ENCODE data around the gene CD55. TPM values are rescaled to one million over a fixed set of nuclear protein-coding genes. Genes with fewer than 3 reads are reported as not detected.
A peak's percentile ranks its signal among the peaks of the same experiment; 100 is the strongest.

Gene CD55
- total RNA-seq, 2 experiments from 2014 or later: 69.3 to 80.6 TPM

- Mint-ChIP-seq H3K27me3 (no peaks in the 10 kb centered on the region), H3K27ac (no peak overlapping the region), H3K4me3 (no peak overlapping the region), H3K4me1 (no peaks in the 10 kb centered on the region), H3K9me3 (peaks cover 1% of the 10 kb centered on the region), H3K36me3 (peaks cover 23% of the 10 kb centered on the region)
- POLR2A ChIA-PET: interaction anchor here (0.9 to 2.1 kb wide), 4 partner anchors 14 to 53 kb away, joined by 3 to 15 read pairs (median 7); partner anchors contain the start of gene CD55
- ATAC-seq (ENCODE audit: low read depth) (peak; percentile 96), DNase-seq (no peak)
Observed at GRCh38 chr1:207362962-207363860, 41.7 kb downstream of the CD55 start.

DNA sequence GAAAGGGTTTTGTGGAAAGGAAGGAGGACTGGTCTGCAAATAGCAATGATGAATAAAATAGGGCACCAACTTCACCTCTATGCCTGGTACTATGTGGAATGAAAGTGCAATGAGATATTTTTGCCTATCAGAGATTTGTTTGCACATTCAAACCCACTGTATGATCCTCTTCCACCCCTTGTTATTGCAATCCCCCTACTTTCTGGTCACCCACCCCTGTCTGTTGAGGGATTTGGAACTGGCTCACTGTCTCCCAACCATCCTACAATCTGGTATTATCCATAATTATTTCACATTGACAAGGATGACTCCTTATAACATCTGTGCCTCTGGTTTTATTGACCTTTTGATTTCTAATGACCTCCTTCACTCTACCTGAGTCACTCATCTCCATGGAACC is 42.4 kb downstream of the CD55 start:
- H3K27me3 Mint-ChIP-seq: no peaks in the 10 kb centered on the region
- H3K9me3 Mint-ChIP-seq: peaks cover 1% of the 10 kb centered on the region
- peaks cover 22% of the 10 kb centered on the region for H3K36me3 Mint-ChIP-seq
- no peak overlapping the region for H3K27ac Mint-ChIP-seq
- H3K4me3 Mint-ChIP-seq: no peak overlapping the region
- ATAC-seq (ENCODE audit: low read depth) (no peak), DNase-seq (no peak)
- POLR2A ChIA-PET: interaction anchor here (1.0 to 2.1 kb wide), 3 partner anchors 14 to 43 kb away, joined by 3 to 15 read pairs (median 11); partner anchors contain the start of gene CD55
- no peaks in the 10 kb centered on the region for H3K4me1 Mint-ChIP-seq

DNA sequence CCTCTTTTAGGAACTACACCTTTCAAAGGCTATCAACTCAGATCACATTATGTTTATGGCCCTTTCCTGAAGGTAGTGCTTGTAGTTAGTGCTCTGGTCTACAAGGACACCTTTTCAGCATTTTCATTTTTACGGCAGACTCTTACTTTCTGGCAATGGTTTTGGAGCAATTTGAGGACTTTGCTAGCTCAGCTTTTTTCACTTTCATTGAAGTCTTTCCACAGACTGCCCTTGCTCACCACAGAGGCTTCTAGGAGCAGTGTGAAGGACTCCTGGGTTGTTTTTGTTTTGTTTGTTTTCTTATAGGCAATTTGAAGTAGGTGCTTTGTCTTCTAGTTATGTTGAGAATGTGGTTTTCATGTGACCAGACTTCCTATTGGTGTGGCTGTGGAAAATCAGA is 43.1 kb downstream of the CD55 start:
- peaks cover 1% of the 10 kb centered on the region for H3K9me3 Mint-ChIP-seq
- H3K4me3 Mint-ChIP-seq: no peak overlapping the region
- no peaks in the 10 kb centered on the region for H3K27me3 Mint-ChIP-seq
- peaks cover under 1% of the 10 kb centered on the region for H3K4me1 Mint-ChIP-seq
- ATAC-seq (ENCODE audit: low read depth): no peak
- DNase-seq: no peak
- peaks cover 20% of the 10 kb centered on the region for H3K36me3 Mint-ChIP-seq
- no peak overlapping the region for H3K27ac Mint-ChIP-seq
- POLR2A ChIA-PET: interaction anchor here (0.9 kb wide), 1 partner anchor 43 kb away, joined by 3 read pairs; the partner anchor contains the start of gene CD55

- H3K4me1 Mint-ChIP-seq: peaks cover 2% of the 10 kb centered on the region
- H3K36me3 Mint-ChIP-seq: peaks cover 19% of the 10 kb centered on the region
- H3K27ac Mint-ChIP-seq: no peak overlapping the region
- H3K27me3 Mint-ChIP-seq: no peaks in the 10 kb centered on the region
- ATAC-seq (ENCODE audit: low read depth) (no peak), DNase-seq (no peak)
- peaks cover 1% of the 10 kb centered on the region for H3K9me3 Mint-ChIP-seq
- no peak overlapping the region for H3K4me3 Mint-ChIP-seq
- POLR2A ChIA-PET: interaction anchor here (0.9 kb wide), 1 partner anchor 44 kb away, joined by 3 read pairs; the partner anchor contains the start of gene CD55
Observed at GRCh38 chr1:207365063-207365462, 43.6 kb downstream of the CD55 start.

- ATAC-seq (ENCODE audit: low read depth) (no peak), DNase-seq (no peak)
- peaks cover 4% of the 10 kb centered on the region for H3K9me3 Mint-ChIP-seq
- POLR2A ChIA-PET: no interaction called here
- H3K36me3 Mint-ChIP-seq: peaks cover 28% of the 10 kb centered on the region
- H3K27me3 Mint-ChIP-seq: no peaks in the 10 kb centered on the region
- H3K4me3 Mint-ChIP-seq: no peak overlapping the region
- H3K27ac Mint-ChIP-seq: no peak overlapping the region
- peaks cover 10% of the 10 kb centered on the region for H3K4me1 Mint-ChIP-seq
Observed at GRCh38 chr1:207366022-207366421, 44.5 kb downstream of the CD55 start.

DNA sequence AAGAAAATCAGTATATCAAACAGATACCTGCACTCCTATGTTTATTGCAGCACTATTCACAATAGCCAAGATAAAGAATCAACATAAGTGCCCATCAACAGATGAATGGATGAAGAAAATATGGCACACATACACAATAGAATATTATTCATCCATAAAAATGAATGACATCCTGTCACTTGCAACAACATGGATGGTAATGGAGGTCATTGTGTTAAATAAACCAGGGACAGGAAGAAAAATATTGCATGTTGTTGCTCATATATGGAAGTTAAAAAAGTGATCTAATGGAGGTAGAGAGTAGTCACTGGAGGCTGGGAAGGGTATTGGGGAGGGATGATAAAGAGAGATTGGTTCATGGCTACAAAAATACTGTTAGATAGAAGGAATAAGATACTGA is 67.2 kb downstream of the CD55 start:
- DNase-seq (no peak), ATAC-seq (ENCODE audit: low read depth) (no peak)
- Mint-ChIP-seq H3K27me3 (no peaks in the 10 kb centered on the region), H3K27ac (no peak overlapping the region), H3K4me3 (no peak overlapping the region), H3K9me3 (peaks cover 27% of the 10 kb centered on the region), H3K4me1 (no peaks in the 10 kb centered on the region), H3K36me3 (peaks cover 31% of the 10 kb centered on the region)
- POLR2A ChIA-PET: no interaction called here

DNA sequence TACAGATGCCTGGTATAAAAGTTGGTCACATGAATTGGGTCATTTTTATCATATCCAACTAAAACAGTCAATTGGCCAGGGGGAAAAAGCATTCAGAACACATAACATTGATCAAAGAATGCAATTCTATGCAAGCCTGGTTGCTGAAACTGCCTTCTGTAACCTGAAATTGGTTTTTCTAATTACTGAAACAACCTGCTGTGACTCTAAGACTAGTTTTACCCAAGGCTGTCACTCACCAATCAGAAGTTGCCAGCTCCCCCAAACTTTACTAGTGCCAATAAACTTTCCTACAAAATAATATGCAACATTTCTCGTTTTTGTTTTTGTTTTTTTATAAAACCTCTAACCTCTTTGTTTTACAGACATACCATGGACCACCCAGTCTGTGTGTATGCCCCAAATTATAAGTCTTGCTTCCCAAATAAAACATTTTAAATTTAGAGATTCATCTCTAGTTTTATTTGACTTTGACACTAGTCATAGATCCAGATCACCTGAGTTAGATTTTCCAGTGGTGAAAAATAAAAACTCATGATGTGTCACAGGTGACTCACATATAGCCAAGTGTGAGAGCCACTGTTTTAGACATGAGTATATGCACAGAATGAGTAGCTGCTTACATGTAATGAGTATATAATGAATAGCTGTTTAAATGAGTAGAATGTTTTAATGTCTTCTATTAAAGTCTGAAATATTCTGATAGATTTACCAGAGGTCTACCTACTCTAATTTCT is 68.4 kb downstream of the CD55 start:
- POLR2A ChIA-PET: interaction anchor here (1.2 kb wide), 1 partner anchor 68 kb away, joined by 3 read pairs; no protein-coding TSS in a partner anchor
- Mint-ChIP-seq H3K4me1 (no peaks in the 10 kb centered on the region), H3K36me3 (peaks cover 26% of the 10 kb centered on the region), H3K27me3 (no peaks in the 10 kb centered on the region), H3K4me3 (no peak overlapping the region), H3K9me3 (peaks cover 25% of the 10 kb centered on the region), H3K27ac (no peak overlapping the region)
- no peak for ATAC-seq (ENCODE audit: low read depth)
- DNase-seq: no peak

DNA sequence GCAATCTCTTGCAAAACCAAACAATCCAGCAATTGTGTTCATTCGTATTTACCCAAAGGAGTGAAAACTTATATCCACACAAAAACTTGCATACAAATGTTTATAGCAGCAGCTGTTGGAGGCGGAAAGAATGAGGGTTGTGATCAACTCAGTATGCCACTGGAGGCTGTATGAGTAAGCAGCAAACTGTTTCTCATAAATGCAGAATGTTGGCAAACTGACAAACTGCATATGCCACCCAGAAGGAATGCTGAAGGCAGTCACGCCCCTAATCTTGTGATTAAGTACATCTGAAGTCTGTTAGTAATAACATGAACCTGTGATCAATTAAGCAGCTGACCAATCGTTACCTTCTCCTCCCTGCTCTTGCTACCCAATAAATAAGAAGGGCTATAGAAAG is 72.1 kb downstream of the CD55 start:
- DNase-seq (no peak), ATAC-seq (ENCODE audit: low read depth) (no peak)
- H3K4me3 Mint-ChIP-seq: no peak overlapping the region
- peaks cover 2% of the 10 kb centered on the region for H3K4me1 Mint-ChIP-seq
- H3K27ac Mint-ChIP-seq: no peak overlapping the region
- POLR2A ChIA-PET: no interaction called here
- peaks cover 7% of the 10 kb centered on the region for H3K36me3 Mint-ChIP-seq
- H3K27me3 Mint-ChIP-seq: no peaks in the 10 kb centered on the region
- H3K9me3 Mint-ChIP-seq: peaks cover 6% of the 10 kb centered on the region

DNA sequence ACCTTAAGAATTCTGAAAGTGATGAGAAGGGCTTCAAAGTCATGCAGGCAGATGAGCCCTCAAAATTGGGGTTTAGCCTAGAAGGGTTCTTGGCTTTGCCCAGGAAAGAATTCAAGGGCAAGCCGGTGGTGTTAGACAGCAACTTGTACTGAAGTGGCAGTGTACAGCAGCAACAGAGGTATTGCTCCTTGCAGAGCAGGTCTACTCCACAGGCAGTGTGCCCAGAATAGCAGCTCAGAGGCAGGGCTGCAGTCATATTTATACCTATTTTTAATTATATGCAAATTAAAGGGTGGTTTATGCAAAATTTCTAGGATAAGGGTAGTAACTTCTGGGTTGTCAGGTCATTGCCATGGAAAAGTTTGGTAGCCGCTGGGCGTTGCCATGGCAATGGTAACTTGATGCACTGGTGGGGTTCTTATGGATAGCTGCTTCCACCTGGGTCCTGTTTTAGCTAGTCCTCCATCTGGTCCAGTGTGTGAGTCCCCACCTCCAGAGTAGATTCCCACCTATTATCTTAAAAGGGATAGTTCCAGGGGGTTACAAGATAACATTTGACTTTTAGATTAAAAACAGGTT is 74.8 kb downstream of the CD55 start:
- POLR2A ChIA-PET: interaction anchor here (0.6 kb wide), 1 partner anchor 20 kb away, joined by 3 read pairs; no protein-coding TSS in a partner anchor
- peaks cover 2% of the 10 kb centered on the region for H3K4me1 Mint-ChIP-seq
- no peak overlapping the region for H3K4me3 Mint-ChIP-seq

DNA sequence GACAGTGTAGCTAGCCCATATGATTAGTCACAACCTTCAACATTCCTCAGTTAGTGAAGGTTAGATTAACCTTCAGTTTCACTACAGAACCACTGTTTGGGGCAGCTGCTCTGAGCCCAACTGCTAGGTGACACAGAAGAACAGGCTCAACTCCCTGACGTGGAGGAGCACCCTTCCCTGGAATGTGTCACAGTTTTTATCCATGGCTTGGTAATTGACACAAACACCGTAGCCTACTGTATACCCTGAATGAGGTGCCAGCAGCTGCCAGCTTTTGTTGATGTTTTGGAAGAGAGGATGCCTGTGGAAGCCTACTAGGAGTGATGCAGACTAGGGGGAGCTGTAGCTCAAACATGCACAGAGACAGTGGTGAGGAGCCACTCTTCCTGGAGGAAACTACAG is 76.0 kb downstream of the CD55 start:
- DNase-seq (no peak), ATAC-seq (ENCODE audit: low read depth) (no peak)
- POLR2A ChIA-PET: no interaction called here
- H3K27me3 Mint-ChIP-seq: no peaks in the 10 kb centered on the region
- H3K9me3 Mint-ChIP-seq: peaks cover 7% of the 10 kb centered on the region
- no peak overlapping the region for H3K4me3 Mint-ChIP-seq
- H3K4me1 Mint-ChIP-seq: peaks cover 2% of the 10 kb centered on the region
- H3K36me3 Mint-ChIP-seq: peaks cover 7% of the 10 kb centered on the region
- no peak overlapping the region for H3K27ac Mint-ChIP-seq

More for the DNA sequence above, 74.8 kb downstream of the CD55 start:
- ATAC-seq (ENCODE audit: low read depth) (no peak), DNase-seq (no peak)
- Mint-ChIP-seq H3K27ac (no peak overlapping the region), H3K27me3 (no peaks in the 10 kb centered on the region), H3K9me3 (peaks cover 6% of the 10 kb centered on the region), H3K36me3 (peaks cover 10% of the 10 kb centered on the region)

DNA sequence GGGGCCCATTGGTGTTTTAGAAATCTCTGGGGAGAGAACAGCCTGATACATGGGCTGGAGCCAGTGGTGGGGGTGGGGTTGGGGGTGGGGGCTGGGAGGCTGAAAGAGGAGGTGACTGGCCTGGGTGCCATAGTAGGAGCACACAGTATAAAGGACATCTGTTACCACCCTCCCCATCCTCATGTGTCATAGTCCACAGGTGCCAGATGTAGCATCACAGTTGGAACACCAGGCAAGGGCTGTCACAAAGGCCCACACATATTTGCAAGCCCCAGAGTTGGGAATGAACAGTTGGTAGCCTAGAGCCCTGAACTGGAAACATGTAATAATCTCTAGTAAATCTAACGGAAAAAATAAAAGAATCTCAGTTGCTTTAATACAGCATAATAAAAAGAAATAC is 77.5 kb downstream of the CD55 start:
- Mint-ChIP-seq H3K36me3 (peaks cover 7% of the 10 kb centered on the region), H3K4me3 (no peak overlapping the region), H3K27me3 (no peaks in the 10 kb centered on the region), H3K4me1 (peaks cover 2% of the 10 kb centered on the region), H3K27ac (no peak overlapping the region), H3K9me3 (peaks cover 7% of the 10 kb centered on the region)
- POLR2A ChIA-PET: no interaction called here
- ATAC-seq (ENCODE audit: low read depth): no peak
- DNase-seq: no peak

- H3K36me3 Mint-ChIP-seq: peaks cover 3% of the 10 kb centered on the region
- POLR2A ChIA-PET: interaction anchor here (1.1 kb wide), 1 partner anchor 65 kb away, joined by 3 read pairs; no protein-coding TSS in a partner anchor
- H3K4me1 Mint-ChIP-seq: peaks cover 4% of the 10 kb centered on the region
Observed at GRCh38 chr1:207401578-207401977, 80.1 kb downstream of the CD55 start.

DNA sequence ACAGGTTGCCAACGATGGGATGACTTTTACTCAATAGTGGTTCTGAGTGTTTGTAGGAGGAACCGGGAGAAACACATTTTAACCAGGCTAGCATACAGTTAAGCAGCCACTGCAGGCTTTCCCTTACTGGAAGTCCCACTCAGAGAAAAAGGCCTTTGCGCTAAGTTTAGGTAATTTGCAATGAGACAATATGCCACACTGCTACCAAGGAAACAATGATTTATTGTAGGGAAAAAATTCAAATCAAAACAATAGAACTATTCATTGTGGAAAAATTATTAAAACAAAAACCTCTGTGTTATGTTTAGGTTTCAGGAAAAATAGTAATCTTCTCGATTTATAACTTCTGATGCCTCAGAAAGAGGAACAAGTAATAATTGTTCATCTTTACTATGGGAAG is 81.3 kb downstream of the CD55 start:
- DNase-seq (no peak), ATAC-seq (ENCODE audit: low read depth) (no peak)
- Mint-ChIP-seq H3K27ac (no peak overlapping the region), H3K9me3 (peaks cover 7% of the 10 kb centered on the region), H3K36me3 (peaks cover 3% of the 10 kb centered on the region), H3K4me3 (no peak overlapping the region), H3K27me3 (peaks cover 3% of the 10 kb centered on the region), H3K4me1 (peaks cover 2% of the 10 kb centered on the region)
- POLR2A ChIA-PET: no interaction called here

More at GRCh38 chr1:207401578-207401977, 80.1 kb downstream of the CD55 start:
- H3K27me3 Mint-ChIP-seq: peaks cover 3% of the 10 kb centered on the region
- DNase-seq: no peak
- H3K27ac Mint-ChIP-seq: no peak overlapping the region
- H3K4me3 Mint-ChIP-seq: no peak overlapping the region
- H3K9me3 Mint-ChIP-seq: peaks cover 7% of the 10 kb centered on the region
- ATAC-seq (ENCODE audit: low read depth): no peak

Measured in activated naive CD8-positive, alpha-beta T cell treated with anti-CD3 and anti-CD28 coated beads, Interleukin-2, amount 10 ng/mL, durations not matched to agents 7 days and 5 days (primary cell).